ENCODE results near the gene SBF1.

DNA sequence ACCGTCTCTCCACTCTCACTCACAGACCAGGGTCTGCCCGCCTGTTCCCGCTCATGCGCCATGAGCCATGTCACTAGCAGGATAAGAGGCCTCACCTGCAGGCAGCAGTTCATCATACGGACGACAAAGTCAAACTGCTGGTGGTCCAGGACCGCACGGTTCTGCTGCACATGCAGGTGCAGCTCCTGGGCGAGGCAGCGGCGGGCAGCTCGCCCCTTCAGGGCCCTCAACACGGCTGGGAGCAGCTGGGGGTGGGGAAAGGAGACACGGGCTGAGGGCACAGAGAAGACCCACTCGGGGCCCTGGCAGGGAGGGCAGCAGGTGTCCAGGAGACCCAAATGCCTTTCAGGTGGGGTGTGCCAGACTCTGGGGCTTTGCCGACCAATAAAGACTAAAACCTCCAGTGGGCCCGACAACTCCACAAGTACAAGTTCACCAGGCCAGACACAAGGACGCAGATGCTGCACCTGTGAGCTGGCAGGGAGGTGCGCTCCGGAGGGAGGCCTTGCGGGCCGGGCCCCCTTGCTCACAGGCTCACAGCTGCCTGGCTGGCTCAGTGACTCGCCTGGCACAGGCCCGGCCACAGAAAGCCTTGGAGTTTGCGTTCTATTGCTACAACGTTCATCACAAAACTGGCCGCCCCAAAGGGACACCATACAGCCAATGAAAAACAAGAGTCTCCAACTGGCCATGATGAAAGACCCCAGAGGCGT, 11.5 kb downstream of the SBF1 start:
- TF ChIP-seq, protein P1, sequence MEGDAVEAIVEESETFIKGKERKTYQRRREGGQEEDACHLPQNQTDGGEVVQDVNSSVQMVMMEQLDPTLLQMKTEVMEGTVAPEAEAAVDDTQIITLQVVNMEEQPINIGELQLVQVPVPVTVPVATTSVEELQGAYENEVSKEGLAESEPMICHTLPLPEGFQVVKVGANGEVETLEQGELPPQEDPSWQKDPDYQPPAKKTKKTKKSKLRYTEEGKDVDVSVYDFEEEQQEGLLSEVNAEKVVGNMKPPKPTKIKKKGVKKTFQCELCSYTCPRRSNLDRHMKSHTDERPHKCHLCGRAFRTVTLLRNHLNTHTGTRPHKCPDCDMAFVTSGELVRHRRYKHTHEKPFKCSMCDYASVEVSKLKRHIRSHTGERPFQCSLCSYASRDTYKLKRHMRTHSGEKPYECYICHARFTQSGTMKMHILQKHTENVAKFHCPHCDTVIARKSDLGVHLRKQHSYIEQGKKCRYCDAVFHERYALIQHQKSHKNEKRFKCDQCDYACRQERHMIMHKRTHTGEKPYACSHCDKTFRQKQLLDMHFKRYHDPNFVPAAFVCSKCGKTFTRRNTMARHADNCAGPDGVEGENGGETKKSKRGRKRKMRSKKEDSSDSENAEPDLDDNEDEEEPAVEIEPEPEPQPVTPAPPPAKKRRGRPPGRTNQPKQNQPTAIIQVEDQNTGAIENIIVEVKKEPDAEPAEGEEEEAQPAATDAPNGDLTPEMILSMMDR (IDR thresholded peaks at IDR 0.05): no peak
- no peak for TF ChIP-seq POLR2A (IDR thresholded peaks at IDR 0.05)
- no peak for TF ChIP-seq POLR2AphosphoS5 (IDR thresholded peaks at IDR 0.05)
